ENCODE measurements around the gene GON4L.

Gene GON4L

GRCh38 chr1:155889566-155889965 lies 32.6 kb upstream of the GON4L start:
- H3K27me3 Mint-ChIP-seq (ENCODE audit: low read depth): no peaks in the 10 kb centered on the region
- H3K4me3 Mint-ChIP-seq: no peak overlapping the region
- H3K9me3 Mint-ChIP-seq: no peaks in the 10 kb centered on the region
- peak overlapping the region; percentile 22 to 69 (median 59) for H3K27ac Mint-ChIP-seq
- peaks cover 10% of the 10 kb centered on the region for H3K4me1 Mint-ChIP-seq
- TF ChIP-seq CTCF (IDR thresholded peaks at IDR 0.05; ENCODE audit: unreplicated experiment in 3 of 3): no peak
- H3K36me3 Mint-ChIP-seq (ENCODE audit: low read depth): no peaks in the 10 kb centered on the region

GRCh38 chr1:155888481-155888880 lies 31.5 kb upstream of the GON4L start:
- no peak overlapping the region for H3K4me3 Mint-ChIP-seq
- no peaks in the 10 kb centered on the region for H3K27me3 Mint-ChIP-seq (ENCODE audit: low read depth)
- H3K4me1 Mint-ChIP-seq: peaks cover 20% of the 10 kb centered on the region
- no peak for TF ChIP-seq CTCF (IDR thresholded peaks at IDR 0.05; ENCODE audit: unreplicated experiment in 3 of 3)
- no peaks in the 10 kb centered on the region for H3K9me3 Mint-ChIP-seq
- no peaks in the 10 kb centered on the region for H3K36me3 Mint-ChIP-seq (ENCODE audit: low read depth)
- H3K27ac Mint-ChIP-seq: peak overlapping the region in 2 of 3 experiments; percentile 15 to 58

- Mint-ChIP-seq H3K4me1 (peaks cover 14% of the 10 kb centered on the region), H3K27ac (peak overlapping the region; percentile 64 to 88 (median 70)), H3K9me3 (no peaks in the 10 kb centered on the region), H3K4me3 (no peak overlapping the region), H3K36me3 (ENCODE audit: low read depth) (no peaks in the 10 kb centered on the region), H3K27me3 (ENCODE audit: low read depth) (no peaks in the 10 kb centered on the region)
- no peak for TF ChIP-seq CTCF (IDR thresholded peaks at IDR 0.05; ENCODE audit: unreplicated experiment in 3 of 3)
Observed at GRCh38 chr1:155884982-155885381, 28.0 kb upstream of the GON4L start.

GRCh38 chr1:155884031-155884960 lies 27.3 kb upstream of the GON4L start:
- H3K27me3 Mint-ChIP-seq (ENCODE audit: low read depth): no peaks in the 10 kb centered on the region

GRCh38 chr1:155882766-155883165 lies 25.8 kb upstream of the GON4L start:
- peaks cover 3% of the 10 kb centered on the region for H3K36me3 Mint-ChIP-seq (ENCODE audit: low read depth)
- H3K27ac Mint-ChIP-seq: no peak overlapping the region
- TF ChIP-seq CTCF (IDR thresholded peaks at IDR 0.05; ENCODE audit: unreplicated experiment in 3 of 3): no peak
- H3K4me1 Mint-ChIP-seq: peaks cover 14% of the 10 kb centered on the region
- no peaks in the 10 kb centered on the region for H3K27me3 Mint-ChIP-seq (ENCODE audit: low read depth)
- H3K4me3 Mint-ChIP-seq: no peak overlapping the region
- no peaks in the 10 kb centered on the region for H3K9me3 Mint-ChIP-seq

More at GRCh38 chr1:155884031-155884960, 27.3 kb upstream of the GON4L start:
- H3K4me1 Mint-ChIP-seq: peaks cover 14% of the 10 kb centered on the region
- H3K36me3 Mint-ChIP-seq (ENCODE audit: low read depth): no peaks in the 10 kb centered on the region
- no peak overlapping the region for H3K4me3 Mint-ChIP-seq
- peak overlapping the region; percentile 64 to 88 (median 70) for H3K27ac Mint-ChIP-seq
- no peaks in the 10 kb centered on the region for H3K9me3 Mint-ChIP-seq
- no peak for TF ChIP-seq CTCF (IDR thresholded peaks at IDR 0.05; ENCODE audit: unreplicated experiment in 3 of 3)
